GM19372 (cell line): ENCODE data around the gene INPP4A.

Source experiments
- ATAC-seq: cut with Tn5 transposase; IDR thresholded peaks from one replicate; pipeline ENCODE4 v1.9.1; 2021; ENCODE audit warnings: mild to moderate bottlenecking, low read depth, moderate library complexity; ENCODE audit not compliant: unreplicated experiment

INPP4A gene

DNA sequence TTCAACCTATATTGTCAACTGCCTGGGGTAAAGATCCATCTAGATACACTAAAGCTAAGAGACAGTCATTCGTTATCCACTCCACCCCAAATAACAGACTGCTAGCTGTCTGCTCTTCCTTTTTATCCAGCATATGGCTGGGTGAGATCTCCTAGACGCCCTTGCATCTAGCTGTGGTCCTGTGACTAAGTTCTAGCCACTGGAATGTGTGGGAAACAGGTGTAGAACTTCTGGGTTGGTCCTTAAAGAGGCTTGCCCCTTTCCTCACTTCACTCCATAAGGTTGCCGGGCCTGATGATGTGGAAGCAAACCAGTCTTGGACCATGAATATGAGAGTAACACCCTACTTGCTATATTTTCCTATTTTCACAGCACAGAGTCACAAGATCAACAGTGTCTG, 160.4 kb downstream of the INPP4A start:
- no peak for ATAC-seq

DNA sequence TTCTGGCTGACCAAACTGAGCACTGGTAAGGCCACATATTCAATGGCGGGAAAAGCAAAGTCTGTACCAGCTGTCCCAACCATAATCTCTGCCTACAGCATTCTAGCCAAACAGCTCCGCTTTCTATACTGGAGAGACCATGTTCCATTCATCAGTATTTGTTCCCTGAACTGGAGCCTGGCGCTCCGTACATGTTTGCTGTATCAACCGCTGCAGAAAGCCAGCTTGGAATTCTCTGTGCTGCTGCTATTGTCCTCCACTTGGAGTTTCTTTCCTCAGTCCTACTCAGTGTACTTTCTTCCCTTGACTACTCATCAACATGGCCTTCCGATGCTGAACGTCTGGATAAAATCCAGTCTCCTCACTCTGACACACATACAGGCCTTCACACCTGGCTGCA, 161.8 kb downstream of the INPP4A start:
- ATAC-seq = no peak

DNA sequence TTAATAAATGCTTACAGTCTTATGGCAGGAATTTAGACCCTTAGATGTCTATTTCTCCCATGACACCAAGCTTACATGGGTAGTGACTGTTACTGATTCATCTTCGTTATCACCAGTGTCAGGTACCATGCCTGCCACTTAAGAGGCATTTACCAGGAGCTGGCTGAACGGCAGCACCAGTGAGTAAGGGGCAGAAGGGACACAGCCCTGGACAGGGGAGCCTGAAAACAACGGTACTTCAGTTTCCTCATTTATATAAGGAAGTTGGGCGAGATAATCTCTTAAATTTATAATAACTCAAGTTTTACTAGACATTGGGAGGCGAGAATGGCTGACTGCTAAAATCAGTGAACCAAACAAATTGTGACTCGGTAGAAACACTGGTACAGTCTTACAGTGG, 162.4 kb downstream of the INPP4A start:
- ATAC-seq = no peak

DNA sequence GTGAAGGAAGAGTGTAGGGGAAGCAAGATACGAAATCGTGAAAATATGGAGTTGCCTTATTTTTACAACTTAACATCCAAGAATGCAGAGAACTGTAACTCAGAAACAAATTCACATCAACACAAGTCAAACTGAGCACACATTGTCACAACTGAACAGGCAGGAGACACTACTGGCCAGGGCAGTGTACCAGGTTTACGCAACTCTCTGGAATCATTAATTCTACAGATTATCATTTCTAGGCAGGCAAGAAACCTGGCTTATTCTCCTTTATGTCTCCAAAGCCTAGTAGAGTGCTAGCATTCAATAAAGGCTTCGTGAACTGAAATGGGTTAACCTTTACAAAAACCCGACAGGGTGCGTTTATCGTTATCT, 163.1 kb downstream of the INPP4A start:
- ATAC-seq = no peak

DNA sequence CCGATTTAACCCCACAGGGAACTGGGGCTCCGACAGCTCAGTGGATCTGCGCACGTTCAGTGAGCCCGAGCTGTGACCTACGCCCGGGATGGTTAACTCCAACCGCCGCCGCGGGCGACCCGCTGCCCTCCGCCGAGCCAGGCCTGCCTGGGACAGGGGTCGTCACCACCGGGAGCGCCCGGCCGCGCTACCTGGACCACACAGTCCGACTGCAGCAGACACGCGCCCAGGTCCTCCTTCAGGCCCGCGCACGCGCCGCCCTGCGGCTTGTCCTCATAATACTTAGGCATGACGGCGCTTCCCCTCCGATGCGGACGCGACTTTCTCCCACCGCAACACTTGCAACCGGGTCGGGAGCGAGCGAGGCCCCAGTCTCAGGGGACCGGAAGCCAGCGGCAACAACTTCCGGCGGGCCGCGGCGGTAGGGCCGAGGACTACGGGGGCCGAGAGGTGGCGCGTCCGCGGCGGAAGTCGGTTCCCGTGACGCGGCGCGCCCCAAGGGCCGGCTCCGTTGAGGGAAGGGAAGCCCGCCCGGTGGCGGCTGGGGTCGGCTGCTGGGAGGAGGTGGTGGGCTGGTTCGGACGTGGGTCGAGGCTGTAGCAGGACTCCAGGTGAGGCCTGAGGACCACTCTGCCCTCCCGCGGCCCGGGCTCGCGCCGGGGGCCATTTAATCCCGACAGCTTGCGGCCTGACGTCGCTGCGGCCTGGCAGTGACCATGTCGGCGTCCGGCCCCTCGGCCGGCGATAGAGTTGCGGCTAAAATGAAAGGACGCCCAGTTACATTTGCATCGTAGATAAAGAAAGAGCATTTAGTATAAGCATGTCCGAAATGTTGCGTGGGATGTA, 163.7 kb downstream of the INPP4A start, which contains the start of the genes COA5 and UNC50:
TSS of gene COA5 (minus strand) at position 397 of the 846 bp plus-strand sequence. CDS start at position 290, 107 bp downstream.
TSS of gene UNC50 (plus strand) at position 474 of the 846 bp plus-strand sequence. CDS start 1,171 bp downstream, outside the sequence.
- ATAC-seq = peak; percentile 90

DNA sequence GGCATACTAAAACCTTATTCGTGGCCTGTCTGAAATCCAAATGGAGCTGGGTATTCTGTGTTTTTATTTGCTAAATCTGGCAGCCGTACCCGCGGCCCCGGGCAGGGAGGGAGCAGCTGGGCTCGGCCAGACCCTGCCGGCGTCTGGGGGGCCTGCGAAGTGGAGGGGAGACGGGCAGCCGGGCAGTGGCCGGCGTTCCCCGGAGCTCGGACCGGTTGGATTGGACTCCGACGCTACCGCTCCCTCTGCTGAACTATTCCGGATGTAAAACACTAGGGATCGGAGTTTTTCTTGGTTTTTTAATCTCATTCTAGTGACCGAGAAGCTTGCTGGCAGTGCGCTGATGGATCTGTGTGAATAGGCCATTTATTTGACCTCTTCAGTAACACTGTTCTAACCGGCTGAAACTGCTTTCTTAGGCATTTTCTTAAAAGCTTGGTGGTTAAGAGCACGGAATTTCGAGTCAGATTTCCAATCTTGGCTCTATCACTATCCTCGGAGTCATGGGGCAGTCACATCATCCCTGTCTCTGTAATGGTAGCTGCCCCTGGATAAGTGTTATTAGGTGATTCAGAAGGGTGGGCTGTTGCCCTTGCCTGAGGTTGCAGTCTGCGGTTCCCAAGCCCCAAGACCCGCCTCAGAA, 164.4 kb downstream of the INPP4A start:
- peak; percentile 10 for ATAC-seq

DNA sequence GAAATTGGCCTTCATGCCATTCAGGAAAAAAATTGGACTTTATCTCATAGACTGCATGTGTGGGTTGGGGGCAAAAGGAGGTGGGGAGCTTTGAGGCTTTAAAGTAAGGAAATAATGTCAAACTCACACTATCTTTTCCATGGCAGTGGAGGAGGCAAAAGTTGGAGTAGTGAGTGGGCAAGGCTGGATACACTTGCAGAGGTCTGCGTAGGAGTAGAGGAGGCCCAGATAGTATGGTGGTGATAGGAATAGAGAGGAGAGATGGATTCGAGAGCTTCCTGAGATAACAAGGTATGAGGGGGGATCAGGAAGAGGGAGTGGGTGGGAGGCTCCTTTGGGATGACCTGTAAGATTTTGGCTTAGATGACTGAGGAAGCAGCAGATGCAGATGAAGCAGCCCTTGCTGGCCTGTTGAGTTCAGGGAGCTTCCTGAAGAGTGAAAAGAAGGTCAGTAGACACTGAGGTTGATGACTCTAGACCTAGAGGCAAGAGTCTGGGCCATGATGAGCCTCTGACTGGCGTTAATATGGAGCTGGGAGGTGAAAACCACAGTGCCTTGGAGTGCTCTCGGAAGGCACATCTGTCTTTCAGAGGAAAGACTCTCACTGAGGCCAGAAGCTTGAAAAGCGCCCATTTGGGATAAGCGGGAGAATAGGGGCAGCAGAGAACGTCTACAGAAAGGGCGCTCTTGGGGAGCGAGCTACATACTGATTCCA, 169.5 kb downstream of the INPP4A start:
- no peak for ATAC-seq

DNA sequence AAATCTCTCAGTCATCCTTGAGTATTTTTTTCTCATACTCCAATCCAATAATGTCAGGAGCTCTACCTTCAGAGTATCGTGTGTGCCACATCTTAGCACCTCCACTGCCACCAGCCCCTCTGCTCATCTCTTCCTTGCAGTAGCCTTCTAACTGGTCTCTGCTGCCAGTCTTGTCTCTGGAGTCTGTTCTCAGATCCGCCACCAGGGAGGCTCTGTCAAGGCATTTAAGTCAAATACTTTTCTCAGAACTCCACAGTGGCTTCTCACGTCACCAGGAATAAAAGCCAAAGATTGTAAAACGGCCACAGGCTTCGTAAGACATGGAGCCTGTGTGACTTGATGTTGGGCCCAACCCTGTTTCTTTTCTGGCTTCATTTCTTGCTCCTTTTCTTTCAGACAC, 170.8 kb downstream of the INPP4A start:
- ATAC-seq = no peak

DNA sequence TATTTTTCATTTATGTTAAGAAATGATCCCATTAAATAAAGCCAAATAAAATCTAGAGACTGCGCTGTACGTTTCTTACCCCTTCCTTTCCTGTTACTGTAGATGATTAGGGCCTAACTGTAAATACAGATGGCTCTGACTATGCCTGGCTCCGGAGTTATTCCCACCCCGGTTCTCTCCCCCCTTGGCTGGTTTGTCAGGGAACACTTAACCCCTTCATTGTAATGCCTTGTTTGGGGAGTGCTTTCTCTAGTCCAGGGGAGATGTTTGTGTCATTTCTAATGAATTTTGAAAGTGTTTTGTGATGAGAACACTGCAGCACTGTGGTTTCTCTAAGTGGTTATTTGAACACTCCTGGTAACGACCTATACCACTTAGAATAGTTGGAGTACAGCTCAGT, 172.5 kb downstream of the INPP4A start:
- ATAC-seq = no peak

DNA sequence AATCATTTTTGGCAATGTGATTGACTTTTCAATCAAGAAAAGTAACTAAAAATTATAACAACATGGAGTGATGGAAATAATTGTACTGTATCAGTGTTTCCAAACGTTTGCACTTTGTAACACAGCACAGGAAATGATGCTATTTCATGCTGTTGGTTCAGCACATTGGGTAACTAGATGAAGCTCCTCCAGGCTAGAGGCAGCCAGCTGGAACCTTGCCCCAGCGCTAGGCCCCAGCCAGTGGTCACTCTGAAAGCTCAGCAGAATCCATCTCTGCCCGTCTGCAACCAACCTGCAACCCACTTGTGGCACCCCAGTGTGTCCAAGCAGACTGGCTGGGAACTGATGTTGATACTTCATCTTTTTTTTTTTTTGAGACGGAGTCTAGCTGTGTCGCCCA, 179.0 kb downstream of the INPP4A start:
- no peak for ATAC-seq

DNA sequence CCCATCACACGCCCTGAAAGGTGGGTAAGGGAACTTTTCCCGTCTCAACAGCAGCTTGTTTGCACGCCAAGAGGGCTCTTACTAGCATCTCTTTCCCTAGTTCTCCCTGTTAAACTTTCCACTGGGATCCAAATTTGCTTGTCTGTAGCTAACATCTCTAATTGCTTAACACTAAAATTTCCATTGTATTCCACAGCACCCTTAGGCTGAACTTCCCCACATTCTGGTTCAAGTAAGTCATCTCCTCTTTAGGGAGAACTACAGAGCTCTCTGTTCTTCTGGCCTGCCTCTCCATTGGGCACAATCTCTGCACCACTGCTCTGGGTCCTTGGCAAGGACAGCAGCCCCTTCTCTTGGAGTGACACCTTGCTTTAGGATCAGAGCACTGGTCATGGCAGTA, 187.7 kb downstream of the INPP4A start:
- no peak for ATAC-seq

DNA sequence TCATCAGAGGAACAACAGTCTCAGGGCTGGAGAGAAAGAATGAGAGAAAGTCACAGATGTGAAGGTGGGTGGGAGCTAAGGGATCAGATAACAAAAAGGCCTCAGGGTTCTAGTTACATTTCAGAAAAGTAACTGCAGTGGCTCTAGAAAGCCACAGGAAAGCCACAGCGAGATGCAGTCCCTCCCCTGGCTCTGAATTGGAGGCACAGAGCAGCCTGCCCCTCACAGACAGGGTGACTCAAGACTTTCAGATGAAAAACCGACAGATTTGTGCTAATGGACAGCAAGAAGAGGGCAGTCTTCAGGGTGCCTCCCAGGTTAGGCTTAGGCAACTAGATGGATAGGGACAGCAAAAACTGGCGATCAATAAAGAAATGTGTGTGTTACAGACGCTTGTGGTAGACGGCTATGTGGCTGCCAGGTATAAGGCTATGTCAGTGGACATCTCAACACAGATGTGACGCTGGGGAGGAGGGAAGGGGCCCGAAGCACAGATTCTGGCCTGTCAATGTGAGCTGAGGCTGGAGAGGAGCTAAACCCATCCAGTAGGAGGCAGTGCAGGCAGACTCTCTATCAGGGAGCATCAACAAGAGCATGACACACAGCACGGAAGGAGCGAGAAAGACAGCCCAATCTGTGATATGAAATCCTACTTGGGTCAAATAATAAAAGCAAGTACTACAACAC, 189.9 kb downstream of the INPP4A start:
- no peak for ATAC-seq

DNA sequence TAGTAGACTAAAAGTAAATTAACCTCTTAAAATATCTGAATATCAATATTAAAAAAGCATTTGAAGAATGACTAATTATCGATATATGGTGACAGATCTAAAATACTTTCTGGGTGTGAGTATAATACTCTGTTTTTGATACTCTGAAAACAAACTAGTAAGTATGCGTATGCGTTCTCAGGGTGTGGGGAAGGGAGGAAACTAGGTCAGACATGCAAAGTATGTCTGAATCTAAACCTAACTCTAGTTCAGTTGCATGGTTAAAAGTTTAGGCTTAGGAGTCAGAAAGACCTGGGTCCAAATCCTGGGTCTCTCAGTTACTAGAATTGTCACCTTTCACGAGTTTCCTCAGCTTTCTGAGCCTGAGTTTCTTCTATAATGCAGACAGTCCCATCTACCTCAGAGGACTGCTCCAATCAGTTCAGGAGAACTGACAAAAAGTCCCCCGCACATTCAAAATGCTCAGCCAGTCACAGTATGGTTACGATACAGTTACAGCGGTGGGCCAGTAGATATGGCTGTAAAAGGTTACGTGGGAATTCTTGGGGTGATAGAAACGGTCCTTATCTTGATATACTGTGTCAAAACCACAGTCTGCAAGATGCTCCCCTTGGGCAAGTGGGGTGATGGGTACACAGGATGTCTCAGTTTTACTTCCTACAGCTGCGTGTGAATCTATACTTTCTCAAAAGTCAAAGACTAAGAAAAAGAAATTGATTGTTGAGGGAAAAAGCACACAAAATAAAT, 192.9 kb downstream of the INPP4A start:
- ATAC-seq = peak; percentile 74

DNA sequence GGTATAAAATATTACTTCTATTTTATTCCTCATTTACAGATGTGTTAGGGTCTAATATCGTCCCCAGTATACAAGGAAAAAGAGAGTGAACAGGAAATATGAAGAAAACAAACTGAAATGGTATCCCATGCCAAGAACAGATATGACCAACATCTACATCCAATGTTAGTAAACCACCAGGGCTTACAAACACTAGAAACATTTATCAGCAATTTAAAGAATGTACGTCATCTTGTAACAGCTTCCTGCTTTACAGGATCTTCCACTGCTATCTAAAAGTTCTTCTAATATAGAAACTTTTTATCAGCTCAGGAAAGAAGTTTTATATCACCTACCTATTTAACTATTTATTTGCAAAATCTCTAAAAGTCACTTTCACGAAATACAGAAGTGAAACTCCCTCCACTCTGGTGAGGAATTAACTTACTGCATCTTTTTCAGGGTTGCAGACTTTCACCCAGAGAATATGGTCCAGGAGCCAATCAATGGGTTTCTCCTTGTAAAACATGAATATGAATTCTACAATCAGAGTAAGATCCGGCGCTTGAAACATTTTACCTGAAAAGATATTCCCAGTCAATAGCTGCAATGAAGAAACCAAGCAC, 198.9 kb downstream of the INPP4A start:
- no peak for ATAC-seq
